Subcutaneous abdominal adipose tissue (tissue), 5 donors: Measurements from ENCODE around the gene OVCH1.

Experiments
- H3K27ac ChIP-seq: one replicate; pipeline ENCODE4 v1.7.0; 2013; ENCODE audit warnings: low read depth, mild to moderate bottlenecking, inconsistent platforms, low read length, moderate library complexity
- H3K27me3 ChIP-seq, 5 donors: one replicate each; pipeline ENCODE4 v1.7.0; 2013; ENCODE audit warnings: low read length in 5 of 5, inconsistent platforms in 1 of 5; ENCODE audit not compliant: control insufficient read depth in 5 of 5, insufficient read depth in 4 of 5
- H3K36me3 ChIP-seq, 5 donors: one replicate each; pipeline ENCODE4 v1.7.0; 2013; ENCODE audit warnings: low read length in 5 of 5; ENCODE audit not compliant: control insufficient read depth in 5 of 5, insufficient read depth in 5 of 5
- H3K4me1 ChIP-seq, 5 donors: one replicate each; pipeline ENCODE4 v1.7.0; 2013; ENCODE audit warnings: low read length in 5 of 5, mild to moderate bottlenecking in 3 of 5, moderate library complexity in 1 of 5; ENCODE audit not compliant: control insufficient read depth in 5 of 5, insufficient read depth in 5 of 5
- H3K4me3 ChIP-seq, 5 donors: one replicate each; pipeline ENCODE4 v1.7.0; 2013; ENCODE audit warnings: low read length in 5 of 5, low read depth in 1 of 5
- H3K9ac ChIP-seq, 5 donors: one replicate each; pipeline ENCODE4 v1.7.0; 2013; ENCODE audit warnings: low read length in 5 of 5, mild to moderate bottlenecking in 4 of 5, moderate library complexity in 3 of 5
- H3K9me3 ChIP-seq, 5 donors: one replicate each; pipeline ENCODE4 v1.7.0; 2013; ENCODE audit warnings: low read length in 5 of 5; ENCODE audit not compliant: control insufficient read depth in 5 of 5
- donor health status: healthy.
- donor health status: healthy.
- donor health status: healthy.
- donor health status: healthy.
- donor health status: healthy.

OVCH1 gene

DNA sequence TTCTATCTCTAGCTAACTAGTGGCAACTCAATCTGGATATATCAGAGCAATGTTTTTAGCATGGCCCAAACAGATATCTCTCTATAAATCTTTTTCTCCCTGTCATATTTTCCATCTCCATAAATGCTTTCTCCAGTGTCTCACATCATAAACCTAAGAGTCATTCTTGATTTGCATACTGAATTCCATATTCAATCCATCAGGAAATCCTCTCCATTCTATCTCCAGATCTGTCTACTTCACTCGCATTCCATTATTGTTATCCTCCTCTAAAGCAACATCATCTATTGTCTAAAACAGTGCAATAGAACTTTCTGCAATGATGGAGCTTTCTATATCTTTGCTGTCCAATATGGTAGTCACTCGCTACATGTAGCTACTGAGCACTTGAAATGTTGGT, 71.0 kb downstream of the OVCH1 start:
- peaks cover 0 to 7% (median 0%) of the 10 kb centered on the region in 5 donors for H3K4me1 ChIP-seq
- H3K9ac ChIP-seq: no peak overlapping the region
- no peaks in the 10 kb centered on the region for H3K27me3 ChIP-seq
- no peak overlapping the region for H3K4me3 ChIP-seq
- H3K9me3 ChIP-seq: no peaks in the 10 kb centered on the region
- H3K36me3 ChIP-seq: no peaks in the 10 kb centered on the region
- no peak overlapping the region for H3K27ac ChIP-seq

DNA sequence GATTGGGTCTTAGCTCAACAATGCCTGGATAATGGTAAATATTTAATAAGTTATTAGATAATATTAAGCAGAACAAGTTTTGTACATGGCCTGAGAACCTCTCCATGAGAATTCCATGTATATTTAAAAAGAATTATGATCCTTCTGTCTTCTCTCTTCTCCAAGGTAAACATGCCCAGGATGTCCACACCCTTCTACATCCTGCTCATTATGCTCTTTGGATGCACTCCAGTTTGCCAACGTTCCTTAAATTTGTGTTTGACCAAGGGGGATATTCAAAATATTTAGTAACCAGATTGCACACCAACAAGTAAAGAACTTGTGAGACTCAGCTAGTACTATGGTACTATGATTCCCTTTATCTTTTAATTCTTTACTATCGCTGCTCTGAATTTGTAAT, 71.8 kb downstream of the OVCH1 start:
- Histone ChIP-seq H3K4me1 (peaks cover 0 to 6% (median 0%) of the 10 kb centered on the region in 5 donors), H3K27me3 (no peaks in the 10 kb centered on the region), H3K27ac (no peak overlapping the region), H3K36me3 (no peaks in the 10 kb centered on the region), H3K9me3 (no peaks in the 10 kb centered on the region), H3K9ac (no peak overlapping the region), H3K4me3 (no peak overlapping the region)

- Histone ChIP-seq H3K4me1 (no peaks in the 10 kb centered on the region), H3K9ac (no peak overlapping the region), H3K27ac (no peak overlapping the region), H3K36me3 (no peaks in the 10 kb centered on the region), H3K4me3 (no peak overlapping the region), H3K27me3 (no peaks in the 10 kb centered on the region), H3K9me3 (no peaks in the 10 kb centered on the region)
Observed at GRCh38 chr12:29416748-29417147, 80.7 kb downstream of the OVCH1 start.

DNA sequence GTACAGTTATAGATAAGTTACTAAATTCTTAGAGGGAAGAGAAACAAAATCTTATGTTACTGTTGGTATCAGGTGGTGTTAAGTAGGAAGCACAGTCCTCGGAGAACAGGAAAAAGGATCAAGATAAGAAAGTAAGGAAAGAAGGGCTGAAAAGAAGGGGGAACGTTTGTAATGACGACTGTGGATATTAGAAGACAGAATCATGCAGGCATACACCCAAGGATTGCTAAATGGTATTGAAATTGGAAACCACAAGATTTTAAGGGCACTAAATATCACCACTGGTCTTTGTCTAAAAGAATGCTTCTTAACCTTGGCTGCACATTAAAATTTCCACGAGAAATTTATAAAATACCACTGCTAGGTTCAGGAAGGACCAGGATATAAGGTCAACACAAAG, 82.4 kb downstream of the OVCH1 start:
- H3K4me3 ChIP-seq: no peak overlapping the region
- no peaks in the 10 kb centered on the region for H3K4me1 ChIP-seq
- no peaks in the 10 kb centered on the region for H3K27me3 ChIP-seq
- H3K9me3 ChIP-seq: no peaks in the 10 kb centered on the region
- no peak overlapping the region for H3K27ac ChIP-seq
- no peaks in the 10 kb centered on the region for H3K36me3 ChIP-seq
- H3K9ac ChIP-seq: no peak overlapping the region

DNA sequence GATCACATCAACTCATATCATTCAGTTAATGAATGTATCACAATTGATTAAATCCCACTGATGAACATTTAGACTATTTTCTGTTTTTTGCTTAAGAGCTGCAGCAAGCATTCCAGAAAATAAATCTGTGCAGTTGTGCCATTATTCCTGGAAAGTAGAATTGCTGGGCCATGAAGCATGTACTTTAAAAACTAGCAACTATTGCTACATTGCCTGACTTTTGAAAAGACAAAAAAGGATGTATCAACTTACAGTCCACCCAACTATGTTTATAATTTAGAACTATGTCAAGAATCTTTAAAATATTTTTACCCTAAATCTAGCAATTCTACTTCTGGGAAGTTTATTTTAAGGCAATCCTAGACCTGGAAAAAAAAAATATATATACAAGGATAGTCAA, 83.1 kb downstream of the OVCH1 start:
- no peaks in the 10 kb centered on the region for H3K27me3 ChIP-seq
- no peak overlapping the region for H3K4me3 ChIP-seq
- H3K27ac ChIP-seq: no peak overlapping the region
- H3K4me1 ChIP-seq: no peaks in the 10 kb centered on the region
- no peaks in the 10 kb centered on the region for H3K9me3 ChIP-seq
- no peak overlapping the region for H3K9ac ChIP-seq
- H3K36me3 ChIP-seq: no peaks in the 10 kb centered on the region

- Histone ChIP-seq H3K27ac (no peak overlapping the region), H3K27me3 (no peaks in the 10 kb centered on the region), H3K9me3 (no peaks in the 10 kb centered on the region), H3K4me1 (no peaks in the 10 kb centered on the region), H3K9ac (no peak overlapping the region), H3K36me3 (no peaks in the 10 kb centered on the region), H3K4me3 (no peak overlapping the region)
Observed at GRCh38 chr12:29405561-29405960, 91.9 kb downstream of the OVCH1 start.

DNA sequence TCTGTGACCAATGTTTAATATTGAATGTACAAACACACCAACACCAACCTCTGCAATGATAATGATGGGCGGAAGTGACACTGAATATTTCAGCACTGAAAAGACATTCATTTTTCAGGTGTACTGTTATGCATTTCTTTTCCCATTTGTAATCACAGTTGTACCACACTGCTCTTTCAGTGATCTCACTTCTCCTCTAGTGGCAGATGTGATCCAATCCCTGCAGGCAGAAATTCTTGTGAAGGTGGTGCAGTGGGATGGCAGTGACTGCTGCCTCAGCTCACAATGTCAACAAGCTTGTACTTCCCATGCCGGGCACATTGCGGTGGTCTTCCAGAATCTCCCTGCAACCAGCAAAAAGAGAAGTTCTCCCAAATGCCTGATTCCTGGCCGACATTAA, 93.5 kb downstream of the OVCH1 start:
- H3K27me3 ChIP-seq: no peaks in the 10 kb centered on the region
- H3K9ac ChIP-seq: no peak overlapping the region
- H3K4me3 ChIP-seq: no peak overlapping the region
- no peaks in the 10 kb centered on the region for H3K4me1 ChIP-seq
- no peaks in the 10 kb centered on the region for H3K9me3 ChIP-seq
- H3K36me3 ChIP-seq: no peaks in the 10 kb centered on the region
- H3K27ac ChIP-seq: no peak overlapping the region

DNA sequence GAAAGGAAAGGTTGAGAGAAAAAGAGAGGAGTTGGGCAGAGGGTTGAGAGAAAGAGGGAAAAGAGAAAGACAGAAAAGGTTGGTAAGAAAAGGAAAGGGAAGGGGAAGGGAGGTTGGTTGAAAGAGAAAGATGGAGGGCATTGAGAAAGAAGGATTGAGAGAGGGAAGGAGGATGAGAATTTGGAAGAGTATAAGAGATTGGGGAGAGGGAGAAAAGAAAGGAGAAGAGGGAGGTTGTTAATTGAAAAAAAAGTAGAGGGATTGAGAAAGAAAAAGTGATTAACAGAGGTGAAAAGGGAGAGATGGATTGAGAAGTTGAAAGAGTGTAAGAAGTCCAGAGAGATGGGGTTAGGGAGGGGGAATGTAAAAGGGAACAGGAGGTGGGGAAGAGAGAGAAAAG, 95.0 kb downstream of the OVCH1 start:
- Histone ChIP-seq H3K9me3 (no peaks in the 10 kb centered on the region), H3K9ac (no peak overlapping the region), H3K4me1 (no peaks in the 10 kb centered on the region), H3K27me3 (no peaks in the 10 kb centered on the region), H3K4me3 (no peak overlapping the region), H3K36me3 (no peaks in the 10 kb centered on the region), H3K27ac (no peak overlapping the region)

GRCh38 chr12:29398495-29398894, 99.0 kb downstream of the OVCH1 start:
- H3K9me3 ChIP-seq: no peaks in the 10 kb centered on the region
- no peak overlapping the region for H3K4me3 ChIP-seq
- no peaks in the 10 kb centered on the region for H3K4me1 ChIP-seq
- H3K27ac ChIP-seq: no peak overlapping the region
- H3K9ac ChIP-seq: no peak overlapping the region
- H3K27me3 ChIP-seq: no peaks in the 10 kb centered on the region
- no peaks in the 10 kb centered on the region for H3K36me3 ChIP-seq

- H3K27me3 ChIP-seq: no peaks in the 10 kb centered on the region
- H3K9ac ChIP-seq: no peak overlapping the region
- H3K27ac ChIP-seq: no peak overlapping the region
- H3K4me1 ChIP-seq: no peaks in the 10 kb centered on the region
- no peaks in the 10 kb centered on the region for H3K36me3 ChIP-seq
- H3K9me3 ChIP-seq: no peaks in the 10 kb centered on the region
- no peak overlapping the region for H3K4me3 ChIP-seq
Observed at GRCh38 chr12:29396774-29397173, 100.7 kb downstream of the OVCH1 start.

DNA sequence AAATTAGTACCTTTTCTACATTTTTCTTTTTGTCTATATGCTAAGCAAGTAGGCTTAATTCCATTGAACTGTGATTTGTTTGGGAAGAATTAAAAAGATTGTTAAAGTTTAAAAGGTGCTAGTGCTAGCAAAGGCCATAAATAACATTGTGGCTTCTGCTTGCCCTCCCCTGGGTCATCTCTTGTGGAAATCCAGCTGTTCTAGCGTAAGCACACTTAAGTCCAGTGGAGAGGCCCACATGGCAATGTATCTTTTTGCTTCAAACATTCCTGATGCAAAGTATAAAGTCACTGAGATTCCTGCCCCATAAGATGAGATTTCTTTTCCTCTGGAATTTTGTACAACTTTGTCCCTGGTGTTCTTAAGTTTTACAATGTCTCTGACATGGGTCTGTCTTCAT, 102.1 kb downstream of the OVCH1 start:
- H3K27ac ChIP-seq: no peak overlapping the region
- H3K4me3 ChIP-seq: no peak overlapping the region
- H3K4me1 ChIP-seq: no peaks in the 10 kb centered on the region
- H3K27me3 ChIP-seq: no peaks in the 10 kb centered on the region
- H3K9me3 ChIP-seq: no peaks in the 10 kb centered on the region
- no peak overlapping the region for H3K9ac ChIP-seq
- H3K36me3 ChIP-seq: no peaks in the 10 kb centered on the region
